Kidney capillary endothelial cell (primary cell): ENCODE measurements around the gene TEAD1.

Experiments used
- DNase-seq: peaks from one replicate; pipeline ENCODE4 v3.0.0-alpha.2; 2018; ENCODE audit warnings: low spot score

Gene TEAD1

DNA sequence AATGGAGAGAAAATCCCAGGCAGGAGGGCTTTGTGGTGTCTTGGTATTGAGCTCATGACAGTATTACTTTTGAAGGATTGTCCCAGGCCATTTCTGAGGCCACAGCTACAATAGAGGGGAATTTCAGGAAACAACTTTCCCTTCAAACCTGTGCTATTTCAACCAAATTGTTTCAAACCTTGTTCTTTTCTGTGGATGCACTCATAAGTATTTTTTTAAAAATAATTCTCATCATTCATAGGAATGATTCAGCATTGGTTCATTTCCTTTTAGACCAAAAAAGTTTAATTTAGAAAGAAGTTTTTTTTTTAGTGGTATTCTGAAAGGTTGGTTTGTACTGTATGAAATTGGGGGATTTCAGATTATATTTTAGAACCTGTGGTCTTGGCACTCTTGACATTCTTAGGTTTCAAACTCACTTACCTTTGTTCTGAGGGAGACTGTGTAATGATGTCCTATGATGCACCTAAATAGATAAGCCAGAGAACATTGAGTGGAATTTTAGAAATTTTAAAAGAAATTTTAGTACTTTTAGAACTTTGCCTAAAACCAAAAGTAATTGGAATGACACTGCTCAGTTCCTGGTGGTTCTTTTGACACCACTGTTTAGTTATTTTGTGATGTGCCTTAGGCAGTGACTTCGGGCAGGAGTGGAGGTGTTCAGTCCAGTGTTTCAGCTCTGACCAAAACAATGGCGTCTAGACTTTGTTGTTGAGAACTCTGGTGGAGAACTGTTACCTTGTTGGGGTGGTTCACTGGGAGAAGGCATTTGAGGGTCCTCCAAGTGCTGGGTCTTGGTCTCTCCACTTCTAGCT is 12.2 kb downstream of the TEAD1 start:
- DNase-seq: peak; percentile 71

DNA sequence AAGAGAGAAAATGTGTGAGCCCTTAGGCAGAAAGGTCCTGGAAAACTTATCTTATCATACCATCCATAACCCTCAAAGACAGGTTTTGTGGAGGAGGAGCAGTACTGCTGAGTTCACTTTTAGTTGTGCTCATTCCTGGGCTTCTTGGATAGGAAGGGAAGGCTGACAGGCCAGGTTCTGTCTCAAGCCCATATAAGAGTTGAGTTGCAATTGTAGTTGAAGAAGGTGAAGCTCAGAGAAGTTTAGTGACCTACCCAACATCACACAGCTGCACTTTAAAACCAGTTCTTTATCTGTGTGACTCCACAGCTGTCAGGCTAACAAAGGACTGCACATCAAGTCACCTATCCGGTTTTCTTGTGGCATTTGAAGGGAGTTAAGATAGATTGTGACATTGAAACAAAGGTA is 13.0 kb downstream of the TEAD1 start:
- no peak for DNase-seq

DNA sequence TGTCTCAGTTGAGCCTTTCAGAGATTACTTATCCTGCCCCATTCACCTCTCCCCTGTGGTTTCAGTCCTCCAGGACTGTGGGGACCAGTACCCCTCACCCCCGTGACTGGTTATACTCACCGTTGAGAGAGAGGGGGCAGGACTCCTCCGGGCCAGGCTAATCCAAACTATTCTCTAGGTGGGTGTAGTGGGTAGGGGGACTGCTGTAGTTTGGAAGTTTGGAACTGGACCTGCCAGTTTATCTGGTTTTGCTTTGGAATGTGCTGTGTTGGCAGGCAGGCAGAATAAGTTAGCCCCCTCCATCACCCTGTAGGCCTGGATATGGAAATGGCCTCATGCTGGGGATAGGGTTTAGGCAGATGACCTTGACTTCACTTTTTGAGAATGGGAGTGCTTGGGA is 13.5 kb downstream of the TEAD1 start:
- DNase-seq: no peak

DNA sequence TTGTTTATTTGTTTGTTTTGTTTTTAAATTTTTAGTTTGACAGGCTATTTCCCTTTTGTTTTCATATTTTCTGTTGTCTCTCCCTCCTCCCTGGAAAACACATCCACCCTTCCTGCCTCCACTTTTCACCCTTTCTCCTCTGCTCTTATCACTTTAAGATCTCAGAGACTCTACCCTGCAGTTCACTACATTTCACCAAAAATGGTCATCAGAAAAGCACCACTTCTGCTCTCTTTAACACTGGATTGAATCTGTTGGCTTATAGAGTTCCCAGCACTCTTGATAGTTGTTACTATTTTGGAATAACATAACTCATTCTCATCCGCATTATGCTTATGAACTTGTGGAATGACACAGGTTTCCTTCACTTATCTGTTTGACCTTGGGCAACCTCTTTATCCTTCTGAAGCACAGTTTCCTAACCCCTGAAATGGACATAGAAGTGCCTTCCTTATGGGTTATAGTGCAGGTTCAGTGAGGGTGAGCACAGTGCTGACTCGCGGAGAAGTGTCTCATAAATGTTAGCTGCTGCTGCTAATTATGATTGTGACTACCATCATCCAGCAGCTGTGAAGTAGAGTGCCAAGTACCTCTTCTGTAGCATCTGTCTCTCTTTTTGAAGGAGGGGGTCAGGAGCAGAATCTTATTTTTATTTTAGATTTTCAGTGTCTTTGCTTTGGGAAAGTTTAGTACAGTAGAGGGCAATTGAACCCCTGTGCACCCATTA is 15.0 kb downstream of the TEAD1 start:
- DNase-seq: no peak

DNA sequence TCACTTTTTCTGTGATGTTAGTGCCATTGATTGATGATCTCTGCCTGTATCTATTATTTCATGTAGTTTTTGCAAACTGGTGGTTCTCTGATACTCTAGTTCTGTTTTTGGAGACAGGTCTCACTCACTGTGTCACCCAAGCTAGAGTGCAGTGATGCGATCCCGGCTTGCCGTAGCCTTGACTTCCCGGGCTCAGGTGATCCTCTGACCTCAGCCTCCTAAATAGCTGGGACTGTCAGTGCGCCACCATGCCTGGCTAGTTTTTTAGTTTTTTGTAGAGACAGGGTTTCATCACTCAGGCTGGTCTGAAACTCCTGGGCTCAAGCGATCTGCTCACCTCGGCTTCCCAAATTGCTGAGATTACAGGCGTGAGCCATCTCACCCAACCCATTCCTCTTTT is 16.4 kb downstream of the TEAD1 start:
- DNase-seq: no peak

DNA sequence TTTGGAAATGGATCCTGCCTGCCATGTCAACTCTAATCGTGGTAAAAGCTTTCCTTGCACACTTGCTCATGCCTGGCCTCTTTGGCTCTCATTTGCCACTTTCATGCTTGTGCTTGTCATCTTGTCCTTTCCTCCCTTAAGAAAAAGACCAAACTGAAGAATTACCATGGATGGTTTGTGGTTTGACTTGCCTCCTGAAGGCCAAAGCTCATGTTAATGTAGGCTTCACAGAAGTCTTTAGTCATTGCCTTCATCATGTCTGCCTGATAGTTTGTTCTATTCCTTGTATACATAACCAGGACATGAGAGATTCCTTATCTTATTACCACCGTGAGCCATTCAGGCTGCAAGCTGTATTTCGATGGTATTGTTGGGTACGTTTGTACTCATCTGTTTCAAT is 17.3 kb downstream of the TEAD1 start:
- no peak for DNase-seq

DNA sequence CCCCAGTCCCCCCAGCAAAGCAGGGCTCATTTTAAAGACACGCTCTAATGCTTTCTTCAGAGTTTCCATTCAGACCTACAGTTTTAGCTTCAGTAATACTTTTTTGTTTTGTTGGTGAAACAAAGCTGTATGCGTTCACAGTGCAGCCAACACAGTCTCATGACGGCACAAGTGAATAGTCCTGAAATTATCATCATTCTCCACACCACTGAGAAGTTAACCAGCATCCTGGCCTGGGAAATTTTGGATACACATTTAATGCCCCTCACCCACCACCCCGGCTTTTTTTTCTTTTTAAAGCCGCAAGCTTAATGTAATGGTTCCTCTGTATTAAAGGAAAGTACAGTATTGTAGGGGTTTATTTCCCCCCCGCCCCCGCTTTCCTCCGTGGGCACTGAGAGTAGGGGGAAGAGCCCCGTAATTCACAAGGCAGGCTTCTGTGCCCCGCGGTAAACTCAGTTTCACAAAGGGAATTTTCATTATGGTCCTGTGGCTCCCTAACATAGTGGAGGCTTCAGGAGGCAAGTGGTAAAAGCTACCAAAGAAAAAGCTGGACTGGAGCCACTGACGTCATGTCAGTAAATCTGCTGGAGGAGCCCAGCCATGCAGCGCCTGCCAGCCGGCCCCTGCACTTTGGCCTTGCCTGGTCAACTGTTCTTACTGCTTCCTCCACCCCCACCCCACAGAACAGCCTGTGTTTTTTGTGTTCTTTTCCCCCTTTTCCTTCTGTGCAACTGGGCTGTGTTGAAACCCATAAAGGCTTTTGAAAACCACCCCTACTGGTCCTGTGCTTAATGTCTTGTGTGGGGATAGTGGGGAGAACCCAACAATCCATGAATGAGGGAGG is 18.2 kb downstream of the TEAD1 start:
- DNase-seq: peak; percentile 83

DNA sequence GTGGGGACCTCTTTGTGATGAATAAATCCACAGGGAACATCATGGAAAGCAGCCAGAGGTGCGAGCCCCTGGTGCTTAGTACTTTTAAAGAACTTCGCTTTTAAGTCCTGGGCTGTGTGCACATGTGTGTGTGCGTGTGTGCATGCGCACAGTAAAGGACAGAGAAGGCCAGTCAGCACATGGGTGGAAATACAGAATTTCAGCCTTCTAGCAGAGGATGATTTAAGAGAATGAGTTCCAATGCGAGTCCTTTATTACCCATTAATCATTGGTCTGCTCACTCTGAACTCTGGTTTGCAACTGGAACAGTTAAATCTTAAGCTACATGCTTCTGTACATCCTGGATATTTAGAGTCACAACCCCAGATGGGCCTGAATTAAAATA is 18.9 kb downstream of the TEAD1 start:
- DNase-seq: peak; percentile 27

DNA sequence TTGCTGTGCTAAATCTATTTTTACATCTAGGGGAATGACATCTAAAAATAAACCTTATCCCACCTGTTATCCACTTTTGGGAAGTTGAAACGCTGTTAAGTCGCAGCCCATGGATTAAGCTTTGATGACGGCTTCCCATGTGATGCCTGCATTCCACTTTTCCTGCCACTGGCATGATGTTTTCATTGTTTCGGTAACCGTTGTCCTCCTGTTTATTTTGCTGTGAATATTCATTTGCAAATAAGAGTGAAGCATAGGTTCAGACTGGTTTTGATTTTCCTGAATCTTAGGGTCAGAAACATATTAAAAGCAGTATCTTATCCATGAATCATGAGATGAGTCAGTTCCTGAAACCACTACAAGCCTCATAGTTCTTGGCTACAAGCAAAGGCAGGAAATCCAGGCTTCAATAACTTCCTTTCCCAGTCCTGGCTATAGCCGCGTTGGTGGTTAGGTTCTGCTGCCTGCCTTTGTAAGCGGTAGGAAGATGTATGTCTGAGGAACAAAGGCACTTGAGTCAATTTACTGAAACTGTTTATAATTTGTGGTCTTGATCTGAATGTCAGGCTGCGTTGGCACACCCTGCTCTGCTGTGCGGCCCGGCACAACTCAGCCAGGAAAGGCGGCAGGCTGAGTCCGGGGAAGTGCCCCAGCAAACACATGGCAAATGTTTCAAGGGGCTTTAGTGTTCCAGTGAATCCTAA is 19.4 kb downstream of the TEAD1 start:
- DNase-seq: peak; percentile 99

DNA sequence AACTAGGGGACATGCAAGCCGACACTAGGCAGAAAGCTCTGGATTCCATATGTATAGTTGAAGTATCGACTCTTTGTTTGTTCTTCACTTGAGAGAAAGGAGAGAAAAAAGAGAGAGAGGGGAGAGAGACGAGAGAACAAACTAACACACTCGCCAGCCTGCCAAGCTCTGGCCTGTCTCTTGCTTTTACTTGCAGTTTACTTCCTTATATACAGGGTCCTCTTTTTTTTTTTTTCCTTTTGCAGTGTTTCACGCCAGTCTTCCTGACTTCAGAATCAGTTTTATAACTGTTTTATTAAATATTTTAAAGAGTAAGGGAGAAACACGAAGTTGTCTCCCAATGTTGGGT is 19.9 kb downstream of the TEAD1 start:
- no peak for DNase-seq

DNA sequence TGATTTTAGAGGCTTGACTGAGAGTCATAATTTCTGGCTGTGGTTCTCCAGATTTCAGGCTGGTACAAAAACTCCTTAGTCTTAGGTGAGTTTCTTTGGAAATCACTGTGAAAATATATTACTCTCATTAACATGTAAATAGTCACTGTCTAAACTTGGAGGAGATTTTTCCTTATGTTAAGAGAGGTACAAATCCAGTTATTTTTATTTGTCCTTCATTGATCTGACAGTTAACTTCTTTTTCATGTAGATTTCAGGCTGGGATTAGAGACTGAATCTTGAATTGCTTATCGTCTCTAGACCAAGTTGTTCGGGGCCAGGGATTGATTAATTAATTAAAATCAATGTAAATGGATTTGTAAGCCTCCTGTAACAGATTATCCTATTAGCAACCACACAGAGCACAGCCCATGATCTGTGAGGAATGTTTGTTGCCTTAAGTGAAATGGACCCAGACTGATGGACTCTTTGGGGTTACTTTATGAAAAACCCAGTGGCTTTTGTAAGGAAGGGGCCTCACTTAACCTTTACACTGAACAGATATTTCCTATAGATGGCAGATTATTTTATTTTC is 21.1 kb downstream of the TEAD1 start:
- no peak for DNase-seq

DNA sequence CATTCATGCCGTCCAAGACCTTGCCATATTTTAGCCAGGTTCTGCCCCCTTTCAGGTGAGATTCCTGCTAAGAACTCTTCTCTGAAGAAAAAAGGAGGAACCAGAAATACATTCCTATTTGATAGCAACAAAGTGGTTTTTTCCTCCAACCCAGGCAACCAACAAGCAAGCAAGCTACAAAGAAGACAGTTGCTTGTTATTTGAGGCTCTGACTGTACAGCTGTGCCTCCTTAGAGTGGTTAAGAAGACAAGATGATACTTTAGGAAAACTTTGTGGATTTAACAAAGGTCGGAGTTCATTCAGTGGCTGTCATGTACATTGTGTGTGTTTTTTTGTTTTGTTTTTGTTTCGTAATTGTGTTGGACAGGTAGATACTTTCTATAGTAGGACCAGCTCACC is 21.7 kb downstream of the TEAD1 start:
- no peak for DNase-seq

DNA sequence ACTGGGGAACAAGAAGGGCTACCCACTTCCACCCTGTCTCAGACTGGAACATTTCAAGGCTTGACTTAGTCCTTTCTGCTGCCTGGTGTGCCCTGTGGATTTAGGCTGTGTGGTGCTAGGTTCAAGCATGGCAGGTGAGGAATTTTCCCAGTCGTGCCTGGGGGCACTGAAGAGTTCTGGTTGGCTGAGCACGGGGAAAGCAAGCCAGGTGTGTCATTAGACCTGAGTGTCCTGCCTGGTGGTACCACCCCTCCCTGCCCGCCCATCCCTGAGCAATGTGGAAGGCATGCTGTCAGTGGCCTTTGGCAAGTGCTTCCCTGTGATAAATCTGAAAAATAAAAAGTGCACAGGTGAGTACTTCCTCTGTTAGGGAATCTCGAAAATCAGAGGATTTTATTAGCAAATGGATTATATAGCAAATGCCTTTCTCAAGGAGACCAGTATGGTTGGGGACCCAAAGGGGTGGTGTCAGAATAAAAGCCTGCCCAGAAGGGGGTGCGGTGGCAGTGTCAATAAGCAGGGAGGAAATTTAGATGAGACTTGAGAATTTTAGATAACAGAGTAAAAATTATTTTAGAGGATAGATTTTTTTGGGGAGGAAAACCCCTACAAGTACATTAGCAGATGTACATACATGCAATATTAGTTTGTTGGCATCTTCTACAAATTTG is 22.8 kb downstream of the TEAD1 start:
- DNase-seq: no peak

DNA sequence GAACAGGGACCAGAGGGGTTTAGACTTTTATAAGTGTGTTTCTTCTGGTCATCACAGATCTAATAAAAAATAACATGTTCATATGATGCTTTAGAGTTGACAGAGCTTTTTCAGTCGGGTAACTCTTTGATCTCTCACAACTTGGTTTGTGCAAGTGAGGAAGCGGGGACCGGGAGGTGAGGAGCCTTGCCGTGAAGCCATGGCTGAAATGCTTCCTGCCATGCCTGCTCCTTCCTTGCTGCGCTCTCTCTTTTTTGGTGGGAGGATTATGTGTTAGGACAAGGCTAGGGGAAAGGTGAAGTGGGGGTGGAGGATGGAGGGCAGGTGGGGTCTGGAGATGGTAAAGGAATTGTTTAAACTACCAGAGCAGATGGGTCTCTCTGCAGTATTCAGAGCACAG is 23.8 kb downstream of the TEAD1 start:
- no peak for DNase-seq

DNA sequence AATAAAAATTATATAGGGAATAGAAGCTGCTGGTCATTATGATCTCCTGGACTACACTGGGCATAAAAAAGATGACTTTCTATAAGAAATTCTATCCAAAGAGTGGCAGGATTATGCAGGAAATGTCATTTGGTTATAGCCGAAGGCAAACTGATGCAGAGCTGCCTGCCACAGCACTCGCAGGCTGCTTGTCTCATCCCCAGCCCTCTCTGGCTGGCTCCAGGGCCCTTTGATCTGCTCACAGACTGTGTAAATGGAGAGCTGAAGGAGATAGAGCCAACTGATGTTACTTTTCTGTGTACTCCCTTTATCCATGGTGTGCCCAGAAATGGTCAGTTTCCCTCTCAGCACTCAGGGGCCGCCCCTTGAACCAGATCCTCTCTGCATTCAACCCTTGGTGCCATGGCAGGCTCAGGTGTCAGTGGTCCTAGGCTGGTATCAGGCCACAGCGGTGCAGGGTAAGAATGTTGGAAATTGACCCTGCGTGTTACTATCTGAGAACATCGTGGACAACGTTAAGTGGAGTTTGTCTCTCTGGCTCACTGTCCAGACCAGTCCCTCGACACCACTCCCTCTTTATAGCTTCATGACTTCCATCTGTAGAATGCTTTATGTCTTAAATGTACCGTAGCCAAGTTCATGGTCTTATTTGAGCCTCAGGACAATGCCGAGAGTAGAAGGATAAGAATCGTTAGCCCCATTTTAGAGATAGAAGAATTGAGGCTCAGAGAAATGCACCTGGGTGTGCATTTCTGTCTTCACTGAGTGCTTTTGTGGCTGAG is 27.8 kb downstream of the TEAD1 start:
- no peak for DNase-seq

DNA sequence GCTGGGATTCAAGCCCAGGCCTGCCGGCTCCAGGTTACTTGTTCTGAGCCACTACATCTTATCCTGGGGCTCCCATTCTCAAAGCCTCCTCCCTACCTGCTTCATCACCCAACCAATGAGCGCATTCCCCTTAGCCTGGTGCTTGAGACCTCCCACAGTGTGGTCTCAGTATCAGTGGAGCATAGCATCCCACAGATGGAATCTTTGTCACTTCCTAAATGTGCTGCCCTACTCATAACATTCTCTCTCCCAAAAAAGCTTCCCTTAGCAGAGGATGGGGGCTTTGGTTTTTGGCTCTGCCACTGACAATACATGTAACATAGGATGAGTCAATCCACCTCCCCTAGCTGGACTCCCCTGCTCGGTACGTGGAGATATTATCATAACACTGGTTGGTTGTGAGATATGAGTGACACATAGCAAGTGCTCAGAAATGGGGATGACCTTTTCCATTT is 28.8 kb downstream of the TEAD1 start:
- DNase-seq: no peak

DNA sequence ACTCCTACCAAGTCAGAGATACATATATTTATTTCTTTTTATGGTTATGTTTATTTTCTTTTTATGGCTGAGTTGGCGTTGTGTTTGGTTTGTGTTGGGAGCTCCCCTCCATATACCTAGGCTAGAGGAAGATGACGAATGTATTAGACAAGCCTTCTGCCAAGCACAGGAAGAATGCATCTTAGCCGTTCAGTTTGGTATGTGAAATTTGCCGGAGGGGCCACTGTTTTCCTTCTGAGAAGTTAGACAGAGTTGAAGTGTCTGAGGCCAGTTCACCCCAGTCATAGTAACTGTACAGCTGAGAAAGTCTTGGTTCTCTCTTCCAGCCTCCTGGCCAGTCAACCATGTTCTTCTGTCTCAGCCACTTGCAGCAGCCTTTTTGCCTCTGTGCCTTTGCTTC is 29.8 kb downstream of the TEAD1 start:
- no peak for DNase-seq

DNA sequence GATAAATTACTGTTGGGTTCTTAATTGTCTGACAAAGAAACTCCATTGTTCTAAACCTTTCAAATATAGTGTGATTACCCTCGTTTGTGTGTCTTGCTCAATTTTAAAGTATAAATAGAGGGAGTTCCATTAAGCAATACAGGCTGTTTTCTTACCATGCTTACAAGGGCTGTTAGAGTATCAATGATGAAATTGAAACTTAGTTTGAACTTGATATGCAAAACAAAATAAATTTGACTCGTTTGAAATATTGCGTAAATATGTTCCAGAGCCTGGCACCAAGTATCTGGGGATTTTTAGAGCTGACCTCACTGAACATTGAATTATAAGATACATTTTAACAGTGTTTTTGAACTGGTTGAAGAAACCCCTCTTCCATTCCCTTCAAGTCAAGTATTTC is 31.7 kb downstream of the TEAD1 start:
- DNase-seq: no peak

DNA sequence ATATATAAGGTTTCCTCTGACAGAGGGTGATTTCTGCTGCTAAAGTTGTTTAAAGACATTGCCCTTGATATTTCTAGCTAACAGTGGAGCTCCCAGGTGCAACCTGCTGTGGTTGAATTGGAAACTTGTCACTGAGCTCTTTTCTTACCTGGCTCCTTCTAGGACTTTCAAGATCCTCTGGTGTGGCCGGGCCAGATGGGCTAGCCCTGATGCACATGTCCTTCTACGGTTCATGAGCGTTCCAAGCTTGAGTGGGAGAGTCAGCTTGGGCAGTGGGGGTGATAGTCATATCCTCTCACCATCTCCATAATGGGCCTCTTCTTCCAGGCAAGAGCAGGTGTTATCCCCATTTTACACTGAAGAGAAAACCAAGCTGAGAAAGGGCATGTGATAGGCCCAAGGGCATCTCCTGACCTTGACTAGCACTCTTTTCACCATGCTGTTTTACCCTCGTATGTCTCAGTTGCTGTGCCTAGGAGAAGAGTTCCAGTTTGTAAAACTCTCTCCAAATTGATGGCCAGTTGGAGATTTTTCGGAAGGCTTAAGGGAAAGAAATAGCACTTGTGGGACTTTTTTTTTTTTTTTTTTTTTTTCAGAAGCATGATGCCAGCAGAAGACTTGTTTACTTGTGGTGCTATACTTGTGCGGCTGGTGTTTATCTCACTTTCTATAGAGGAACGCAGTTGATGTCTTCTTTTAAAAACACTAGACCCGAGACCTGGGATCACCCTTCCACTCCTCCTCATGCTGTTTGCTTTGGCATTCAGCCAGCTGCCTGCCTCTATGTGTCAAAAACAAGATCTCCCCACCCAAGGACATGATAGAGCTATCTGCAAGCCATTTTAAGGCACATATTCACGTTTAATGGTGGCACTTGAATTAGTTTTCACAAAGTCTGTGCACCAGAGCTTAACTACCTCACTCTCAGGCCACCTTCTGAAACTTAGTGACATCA is 32.6 kb downstream of the TEAD1 start:
- no peak for DNase-seq
